Osteoblast (primary cell): ENCODE results near the gene CBR3. TPM values are rescaled to one million over a fixed set of nuclear protein-coding genes. Genes with fewer than 3 reads are reported as not detected.
A peak's percentile ranks its signal among the peaks of the same experiment; 100 is the strongest.

Experiments used
- DNase-seq: peaks from one replicate; pipeline ENCODE4 v3.0.0; 2011; ENCODE audit warnings: low spot score, mixed read lengths; ENCODE audit not compliant: insufficient read length; ENCODE audit errors: missing footprints
- H2AFZ ChIP-seq: 2 replicates; pipeline ENCODE4 v1.6.0; 2011; ENCODE audit warnings: mild to moderate bottlenecking, low read length
- H3K27ac ChIP-seq: 2 replicates; pipeline ENCODE4 v1.5.1; 2011; ENCODE audit warnings: mild to moderate bottlenecking, low read depth, low read length, moderate library complexity
- H3K27me3 ChIP-seq: 2 replicates; pipeline ENCODE4 v1.6.0; 2012; ENCODE audit warnings: mild to moderate bottlenecking, control low read depth, inconsistent platforms, low read length, moderate library complexity; ENCODE audit not compliant: insufficient read depth
- H3K36me3 ChIP-seq: 2 replicates; pipeline ENCODE4 v1.5.1; 2011; ENCODE audit warnings: mild to moderate bottlenecking, low read length, control low read depth, moderate library complexity; ENCODE audit not compliant: insufficient read depth
- H3K4me1 ChIP-seq: 2 replicates; pipeline ENCODE4 v1.5.1; 2011; ENCODE audit warnings: mild to moderate bottlenecking, low read length, control low read depth, moderate library complexity; ENCODE audit not compliant: insufficient read depth
- H3K4me2 ChIP-seq: 2 replicates; pipeline ENCODE4 v1.6.0; 2011; ENCODE audit warnings: mild to moderate bottlenecking, low read length; ENCODE audit not compliant: insufficient read depth
- H3K4me3 ChIP-seq: fragments of 200-600 bp; sonication (generic); 3 replicates; pipeline ENCODE4 v1.5.1; 2012; ENCODE audit warnings: mild to moderate bottlenecking, low read length, inconsistent platforms; ENCODE audit not compliant: insufficient read depth
- H3K79me2 ChIP-seq: 2 replicates; pipeline ENCODE4 v1.6.0; 2012; ENCODE audit warnings: mild to moderate bottlenecking, low read length, control low read depth, inconsistent platforms; ENCODE audit not compliant: insufficient read depth
- H3K9me3 ChIP-seq: 2 replicates; pipeline ENCODE4 v1.5.1; 2011; ENCODE audit warnings: low read depth, low read length, control low read depth
- H4K20me1 ChIP-seq: 2 replicates; pipeline ENCODE4 v1.6.0; 2012; ENCODE audit warnings: mild to moderate bottlenecking, low read length, control low read depth; ENCODE audit not compliant: insufficient read depth
- CTCF ChIP-seq: IDR thresholded peaks from 2 replicates; pipeline ENCODE4 v1.5.1; 2011; ENCODE audit warnings: mild to moderate bottlenecking, low read depth, low read length, moderate library complexity; ENCODE audit errors: extremely low read depth
- total RNA-seq: library from RNA; depleted of rRNA; stranded (reverse); fragments of >200 nt; gene quantifications from 2 replicates; pipeline ENCODE4 v1.2.3, GENCODE V29; 2012

CBR3 gene
- total RNA-seq, 1 donor, result 17.4 TPM

- peaks cover 6% of the 10 kb centered on the region for H3K4me1 ChIP-seq
- H3K27ac ChIP-seq, result no peak overlapping the region
- no peak for DNase-seq
- H3K79me2 ChIP-seq, result no peaks in the 10 kb centered on the region
- TF ChIP-seq CTCF, result no peak
- H2AFZ ChIP-seq, result peak overlapping the region; percentile 71
- H3K4me2 ChIP-seq, result peak overlapping the region; percentile 27
- H3K4me3 ChIP-seq, result peak overlapping the region; percentile 38
- no peaks in the 10 kb centered on the region for H3K9me3 ChIP-seq
- no peaks in the 10 kb centered on the region for H3K36me3 ChIP-seq
- H3K27me3 ChIP-seq, result peaks cover 7% of the 10 kb centered on the region
- no peaks in the 10 kb centered on the region for H4K20me1 ChIP-seq
Measured at GRCh38 chr21:36113647-36114428, 21.0 kb upstream of the CBR3 start.

GRCh38 chr21:36115138-36115730 lies 19.6 kb upstream of the CBR3 start:
- no peaks in the 10 kb centered on the region for H3K79me2 ChIP-seq
- H3K9me3 ChIP-seq, result no peaks in the 10 kb centered on the region
- H4K20me1 ChIP-seq, result no peaks in the 10 kb centered on the region
- H3K4me2 ChIP-seq, result no peak overlapping the region
- H3K36me3 ChIP-seq, result no peaks in the 10 kb centered on the region
- H3K4me3 ChIP-seq, result no peak overlapping the region
- H3K27ac ChIP-seq, result no peak overlapping the region
- no peak for TF ChIP-seq CTCF
- no peak for DNase-seq
- H3K4me1 ChIP-seq, result peaks cover 6% of the 10 kb centered on the region
- no peak overlapping the region for H2AFZ ChIP-seq
- H3K27me3 ChIP-seq, result no peaks in the 10 kb centered on the region

- no peaks in the 10 kb centered on the region for H3K79me2 ChIP-seq
- H3K4me2 ChIP-seq, result no peak overlapping the region
- H4K20me1 ChIP-seq, result no peaks in the 10 kb centered on the region
- H3K27me3 ChIP-seq, result no peaks in the 10 kb centered on the region
- no peak for TF ChIP-seq CTCF
- H3K4me1 ChIP-seq, result peaks cover 6% of the 10 kb centered on the region
- H3K9me3 ChIP-seq, result no peaks in the 10 kb centered on the region
- no peak overlapping the region for H2AFZ ChIP-seq
- no peak for DNase-seq
- no peak overlapping the region for H3K27ac ChIP-seq
- no peaks in the 10 kb centered on the region for H3K36me3 ChIP-seq
- no peak overlapping the region for H3K4me3 ChIP-seq
Measured at GRCh38 chr21:36117286-36117741, 17.6 kb upstream of the CBR3 start.

- Histone ChIP-seq H3K79me2 (no peaks in the 10 kb centered on the region), H3K4me3 (no peak overlapping the region), H3K36me3 (no peaks in the 10 kb centered on the region), H3K27me3 (no peaks in the 10 kb centered on the region), H3K9me3 (no peaks in the 10 kb centered on the region), H2AFZ (peak overlapping the region; percentile 82), H3K4me1 (no peaks in the 10 kb centered on the region), H3K4me2 (no peak overlapping the region), H3K27ac (no peak overlapping the region), H4K20me1 (no peaks in the 10 kb centered on the region)
- no peak for TF ChIP-seq CTCF
- DNase-seq, result no peak
Measured at GRCh38 chr21:36120304-36120888, 14.5 kb upstream of the CBR3 start.
